GM12873 (cell line): ENCODE data around the gene NHEJ1.

Source experiments
- CTCF ChIP-seq: IDR thresholded peaks from 2 replicates; pipeline ENCODE4 v1.5.1; 2012; ENCODE audit warnings: low read depth, mild to moderate bottlenecking, moderate library complexity, low read length, control low read depth; ENCODE audit not compliant: insufficient read depth; ENCODE audit errors: missing control alignments

The NHEJ1 gene

DNA sequence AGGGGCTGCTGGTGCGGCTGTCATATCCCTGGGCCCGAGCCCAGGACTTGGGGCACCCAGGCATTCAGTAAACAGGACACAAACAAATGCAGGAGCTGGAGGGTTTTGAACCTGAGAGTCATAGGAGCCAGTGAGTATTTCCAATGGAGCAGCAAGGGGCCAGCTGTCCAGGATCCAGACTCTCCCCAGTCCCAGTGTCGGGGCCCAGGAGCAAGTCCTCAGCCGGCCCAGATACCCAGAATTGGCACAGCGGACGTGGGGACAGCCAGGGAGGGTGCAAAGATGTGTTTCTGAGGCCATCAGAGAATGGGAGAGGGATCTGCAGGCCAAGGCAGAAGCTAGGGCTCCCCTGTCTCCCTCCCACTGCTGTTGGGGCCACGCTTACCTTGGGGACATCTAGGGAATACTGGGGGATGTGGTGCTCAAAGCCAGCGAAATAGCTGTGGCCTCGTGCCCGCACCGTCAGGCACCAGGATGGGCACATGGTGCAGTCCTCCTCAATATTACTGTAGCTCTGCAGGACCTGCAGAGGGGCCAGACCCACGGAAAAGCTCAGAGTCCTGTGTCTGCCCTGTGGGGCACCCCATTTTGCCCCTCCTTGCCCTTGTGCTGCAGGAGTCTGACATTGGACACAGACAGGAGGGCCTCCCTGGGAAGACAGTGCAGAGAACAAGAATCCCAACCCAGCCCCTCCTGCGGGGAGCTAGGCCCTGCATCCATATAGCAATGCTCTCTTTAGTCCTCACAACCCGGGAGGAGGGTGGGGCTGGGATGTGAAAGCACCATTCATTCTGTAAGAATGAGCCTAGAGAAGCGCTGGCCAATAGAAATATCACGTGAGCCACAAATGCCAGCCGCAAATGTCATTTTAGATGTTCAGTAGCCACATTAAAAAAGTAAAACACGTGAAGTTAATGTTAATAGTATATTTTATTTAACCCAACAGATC is 134.7 kb downstream of the NHEJ1 start:
- TF ChIP-seq CTCF, result no peak
